HFFc6 (cell line): Measurements from ENCODE around the gene MAFF. TPM values are rescaled to one million over a fixed set of nuclear protein-coding genes. Genes with fewer than 3 reads are reported as not detected.

ENCODE experiments used
- DNase-seq: peaks from one replicate; pipeline ENCODE4 v3.0.0-alpha.2; 2018
- H3K27ac Mint-ChIP-seq: 2 replicates; pipeline ENCODE4 v1.8.0; 2020; ENCODE audit warnings: mild to moderate bottlenecking, mixed read lengths
- H3K27me3 Mint-ChIP-seq: 2 replicates; pipeline ENCODE4 v1.8.0; 2021; ENCODE audit warnings: mild to moderate bottlenecking, moderate library complexity, mixed read lengths; ENCODE audit not compliant: insufficient read depth
- H3K36me3 Mint-ChIP-seq: 2 replicates; pipeline ENCODE4 v1.8.0; 2021; ENCODE audit warnings: low read depth, mixed read lengths
- H3K4me1 Mint-ChIP-seq: 2 replicates; pipeline ENCODE4 v1.8.0; 2020; ENCODE audit warnings: low read depth, mixed read lengths
- H3K4me3 Mint-ChIP-seq: 2 replicates; pipeline ENCODE4 v1.8.0; 2020; ENCODE audit warnings: mild to moderate bottlenecking, moderate library complexity, mixed read lengths
- H3K9me3 Mint-ChIP-seq: 2 replicates; pipeline ENCODE4 v1.8.0; 2020; ENCODE audit warnings: mild to moderate bottlenecking, mixed read lengths
- CTCF ChIP-seq: fragments of 200-600 bp; sonication (generic); IDR thresholded peaks from 2 replicates; pipeline ENCODE4 v1.5.0; 2021; ENCODE audit warnings: antibody characterized with exemption, mild to moderate bottlenecking
- total RNA-seq, 6 experiments: library from RNA; stranded (reverse); fragmentation: NEBNext Ultra II Directional; extraction: Animal tissue kit (Norgen Biotek cat#: 25700); gene quantifications; 2 replicates in 1 of 6; 3 replicates in 5 of 6; pipeline ENCODE4 v1.2.3, GENCODE V29; 2021

MAFF gene
- total RNA-seq, 6 experiments from 2014 or later: 17.2 to 24.1 (median 22.8) TPM

GRCh38 chr22:38203090-38203810 lies 1.5 kb downstream of the MAFF start:
- H3K4me3 Mint-ChIP-seq: peak overlapping the region; percentile 93
- H3K4me1 Mint-ChIP-seq: peaks cover 46% of the 10 kb centered on the region
- H3K36me3 Mint-ChIP-seq: peaks cover 5% of the 10 kb centered on the region; the same call in 1 of the 2 replicates
- DNase-seq: no peak
- no peak for TF ChIP-seq CTCF
- peaks cover 15% of the 10 kb centered on the region for H3K27me3 Mint-ChIP-seq
- no peaks in the 10 kb centered on the region; the same call in 1 of the 2 replicates for H3K9me3 Mint-ChIP-seq
- H3K27ac Mint-ChIP-seq: peak overlapping the region; percentile 92

GRCh38 chr22:38203855-38204514 lies 2.2 kb downstream of the MAFF start:
- H3K9me3 Mint-ChIP-seq: no peaks in the 10 kb centered on the region; the same call in 1 of the 2 replicates
- peak overlapping the region; percentile 92 for H3K27ac Mint-ChIP-seq
- DNase-seq: no peak
- TF ChIP-seq CTCF: no peak
- H3K4me3 Mint-ChIP-seq: peak overlapping the region; percentile 93
- peaks cover 5% of the 10 kb centered on the region; the same call in 1 of the 2 replicates for H3K36me3 Mint-ChIP-seq
- H3K27me3 Mint-ChIP-seq: peaks cover 20% of the 10 kb centered on the region
- peaks cover 46% of the 10 kb centered on the region for H3K4me1 Mint-ChIP-seq

GRCh38 chr22:38204784-38205183 lies 3.0 kb downstream of the MAFF start:
- H3K4me3 Mint-ChIP-seq: peak overlapping the region; percentile 93
- peaks cover 46% of the 10 kb centered on the region for H3K4me1 Mint-ChIP-seq
- peaks cover 23% of the 10 kb centered on the region for H3K27me3 Mint-ChIP-seq
- TF ChIP-seq CTCF: no peak
- peaks cover 5% of the 10 kb centered on the region; the same call in 1 of the 2 replicates for H3K36me3 Mint-ChIP-seq
- peak overlapping the region; percentile 92 for H3K27ac Mint-ChIP-seq
- no peak for DNase-seq
- H3K9me3 Mint-ChIP-seq: no peaks in the 10 kb centered on the region; the same call in 1 of the 2 replicates

- Mint-ChIP-seq H3K4me3 (peak overlapping the region; percentile 93), H3K4me1 (peaks cover 46% of the 10 kb centered on the region), H3K9me3 (no peaks in the 10 kb centered on the region; the same call in 1 of the 2 replicates), H3K36me3 (peaks cover 10% of the 10 kb centered on the region; the same call in 1 of the 2 replicates), H3K27ac (peak overlapping the region; percentile 92), H3K27me3 (peaks cover 24% of the 10 kb centered on the region)
- peak; percentile 79 for DNase-seq
- TF ChIP-seq CTCF: no peak
Measured at GRCh38 chr22:38205261-38206128, 3.7 kb downstream of the MAFF start.

GRCh38 chr22:38207898-38208432 lies 6.2 kb downstream of the MAFF start:
- TF ChIP-seq CTCF: no peak
- H3K4me3 Mint-ChIP-seq: 0 out of 2 replicates have a peak overlapping the region, but pooled peaks have one; percentile 17
- H3K27ac Mint-ChIP-seq: peak overlapping the region; percentile 21
- H3K36me3 Mint-ChIP-seq: peaks cover 14% of the 10 kb centered on the region; the same call in 1 of the 2 replicates
- no peak for DNase-seq
- no peaks in the 10 kb centered on the region; the same call in 1 of the 2 replicates for H3K9me3 Mint-ChIP-seq
- peaks cover 27% of the 10 kb centered on the region for H3K27me3 Mint-ChIP-seq
- H3K4me1 Mint-ChIP-seq: peaks cover 43% of the 10 kb centered on the region
